Smooth muscle cell (in vitro differentiated cells): ENCODE results near the gene TANGO6. TPM values are rescaled to one million over a fixed set of nuclear protein-coding genes. Genes with fewer than 3 reads are reported as not detected.

Experiments used
- DNase-seq: peaks from one replicate; lab custom pipeline; 2025; ENCODE audit not compliant: unreplicated experiment; lab: John Stamatoyannopoulos, UW
- H2AFZ ChIP-seq: fragments of 200-600 bp; sonication (generic); 2 replicates; pipeline ENCODE4 v1.6.0; 2016; ENCODE audit warnings: antibody characterized with exemption, low read depth, mild to moderate bottlenecking
- H3F3A ChIP-seq: fragments of 200-600 bp; sonication (generic); 2 replicates; pipeline ENCODE4 v1.6.0; 2017; ENCODE audit warnings: antibody characterized with exemption, low read depth
- H3K27ac ChIP-seq: fragments of 200-600 bp; sonication (generic); 2 replicates; pipeline ENCODE4 v1.5.1; 2016; ENCODE audit warnings: low read depth, mild to moderate bottlenecking
- H3K27me3 ChIP-seq: fragments of 200-600 bp; sonication (generic); 2 replicates; pipeline ENCODE4 v1.6.1; 2016; ENCODE audit warnings: low read depth, mild to moderate bottlenecking
- H3K36me3 ChIP-seq: fragments of 200-600 bp; sonication (generic); 2 replicates; pipeline ENCODE4 v1.5.1; 2016; ENCODE audit warnings: low read depth
- H3K4me1 ChIP-seq: fragments of 200-600 bp; sonication (generic); 2 replicates; pipeline ENCODE4 v1.5.1; 2016; ENCODE audit warnings: low read depth
- H3K4me2 ChIP-seq: fragments of 200-600 bp; sonication (generic); 2 replicates; pipeline ENCODE4 v1.6.0; 2016; ENCODE audit warnings: mild to moderate bottlenecking
- H3K4me3 ChIP-seq: fragments of 200-600 bp; sonication (generic); 2 replicates; pipeline ENCODE4 v1.5.1; 2016; ENCODE audit warnings: mild to moderate bottlenecking
- H3K79me2 ChIP-seq: fragments of 200-600 bp; sonication (generic); 2 replicates; pipeline ENCODE4 v1.6.0; 2016; ENCODE audit warnings: low read depth, mild to moderate bottlenecking
- H3K9ac ChIP-seq: fragments of 200-600 bp; sonication (generic); 2 replicates; pipeline ENCODE4 v1.6.0; 2016; ENCODE audit warnings: low read depth
- H3K9me3 ChIP-seq: fragments of 200-600 bp; sonication (generic); replicated peaks from 2 replicates; pipeline ENCODE4 v1.5.1; 2016; ENCODE audit warnings: low read depth
- H4K20me1 ChIP-seq: fragments of 200-600 bp; sonication (generic); 2 replicates; pipeline ENCODE4 v1.6.0; 2016; ENCODE audit warnings: low read depth
- CTCF ChIP-seq: fragments of 200-600 bp; sonication (generic); IDR thresholded peaks from 2 replicates; pipeline ENCODE4 v1.5.1; 2017; ENCODE audit warnings: borderline replicate concordance, mild to moderate bottlenecking, antibody characterized with exemption; ENCODE audit not compliant: insufficient read depth, poor library complexity, severe bottlenecking
- WGBS: methylation state at CpG from one replicate; pipeline ENCODE4 v1.1.7; 2016; ENCODE audit warnings: low lambda C conversion rate; 5-methylcytosine and 5-hydroxymethylcytosine counted together
- polyA plus RNA-seq: library from polyadenylated mRNA; unstranded; fragments of >200 nt; fragmentation: Nextera tagmentation; extraction: Ambion mirVana; gene quantifications from 2 replicates; pipeline ENCODE4 v1.2.1, GENCODE V29; 2016
- total RNA-seq: library from RNA; depleted of rRNA; stranded (reverse); fragments of >200 nt; gene quantifications from 2 replicates; pipeline ENCODE4 v1.2.3, GENCODE V29; 2014

Gene TANGO6
- total and polyA plus RNA-seq, 2 experiments from 2014 or later = 4.5 to 5.2 TPM

GRCh38 chr16:68921637-68922036, 78.3 kb downstream of the TANGO6 start:
- Histone ChIP-seq H3K9me3 (no peaks in the 10 kb centered on the region), H3K79me2 (no peaks in the 10 kb centered on the region), H4K20me1 (no peaks in the 10 kb centered on the region), H3K4me1 (no peaks in the 10 kb centered on the region), H3K9ac (peak overlapping the region; percentile 59), H3K27ac (peak overlapping the region; percentile 91), H3F3A (no peaks in the 10 kb centered on the region), H3K4me3 (no peak overlapping the region), H3K36me3 (no peaks in the 10 kb centered on the region), H2AFZ (no peak overlapping the region), H3K4me2 (no peak overlapping the region), H3K27me3 (no peaks in the 10 kb centered on the region)
- 67% methylated on average over 2 of the region's 2 CpGs for WGBS
- no peak for DNase-seq
- TF ChIP-seq CTCF = no peak

GRCh38 chr16:68923116-68923515, 79.8 kb downstream of the TANGO6 start:
- Histone ChIP-seq H3K79me2 (no peaks in the 10 kb centered on the region), H4K20me1 (no peaks in the 10 kb centered on the region), H3K36me3 (no peaks in the 10 kb centered on the region), H3K9me3 (no peaks in the 10 kb centered on the region), H3K27me3 (no peaks in the 10 kb centered on the region), H3K4me1 (no peaks in the 10 kb centered on the region), H2AFZ (no peak overlapping the region), H3K4me3 (no peak overlapping the region), H3K9ac (no peak overlapping the region), H3K4me2 (no peak overlapping the region), H3K27ac (no peak overlapping the region), H3F3A (no peaks in the 10 kb centered on the region)
- no peak for TF ChIP-seq CTCF
- WGBS = 96% methylated on average over 12 of the region's 12 CpGs
- no peak for DNase-seq

GRCh38 chr16:68927018-68927417, 83.7 kb downstream of the TANGO6 start:
- DNase-seq = no peak
- no peaks in the 10 kb centered on the region for H3K27me3 ChIP-seq
- H3F3A ChIP-seq = no peaks in the 10 kb centered on the region
- H3K4me3 ChIP-seq = no peak overlapping the region
- H2AFZ ChIP-seq = no peak overlapping the region
- H3K27ac ChIP-seq = no peak overlapping the region
- WGBS = 94% methylated on average over 3 of the region's 3 CpGs
- H3K9ac ChIP-seq = no peak overlapping the region
- no peak overlapping the region for H3K4me2 ChIP-seq
- TF ChIP-seq CTCF = no peak
- no peaks in the 10 kb centered on the region for H4K20me1 ChIP-seq
- H3K4me1 ChIP-seq = no peaks in the 10 kb centered on the region
- no peaks in the 10 kb centered on the region for H3K79me2 ChIP-seq
- no peaks in the 10 kb centered on the region for H3K9me3 ChIP-seq
- H3K36me3 ChIP-seq = no peaks in the 10 kb centered on the region

GRCh38 chr16:68931196-68931595, 87.9 kb downstream of the TANGO6 start:
- Histone ChIP-seq H3K4me3 (no peak overlapping the region), H3K27ac (no peak overlapping the region), H3K4me2 (no peak overlapping the region), H4K20me1 (no peaks in the 10 kb centered on the region), H3K4me1 (no peaks in the 10 kb centered on the region), H3K9ac (no peak overlapping the region), H3F3A (no peaks in the 10 kb centered on the region), H3K79me2 (no peaks in the 10 kb centered on the region), H3K27me3 (no peaks in the 10 kb centered on the region), H3K36me3 (no peaks in the 10 kb centered on the region), H3K9me3 (no peaks in the 10 kb centered on the region), H2AFZ (no peak overlapping the region)
- WGBS = 68% methylated on average over 3 of the region's 3 CpGs
- no peak for DNase-seq
- TF ChIP-seq CTCF = no peak
